Activated CD8-positive, alpha-beta memory T cell treated with anti-CD3 and anti-CD28 coated beads for 24 hours (primary cell): ENCODE results near the gene TRIM44.
"Not testable (repeated sequence)": the region's sequence is repeated elsewhere in the genome, so short reads cannot be mapped to it uniquely, and the experiment has no call there.

Source experiments
- DNase-seq: peaks from one replicate; pipeline ENCODE4 v3.0.0-alpha.2; 2020

The TRIM44 gene

DNA sequence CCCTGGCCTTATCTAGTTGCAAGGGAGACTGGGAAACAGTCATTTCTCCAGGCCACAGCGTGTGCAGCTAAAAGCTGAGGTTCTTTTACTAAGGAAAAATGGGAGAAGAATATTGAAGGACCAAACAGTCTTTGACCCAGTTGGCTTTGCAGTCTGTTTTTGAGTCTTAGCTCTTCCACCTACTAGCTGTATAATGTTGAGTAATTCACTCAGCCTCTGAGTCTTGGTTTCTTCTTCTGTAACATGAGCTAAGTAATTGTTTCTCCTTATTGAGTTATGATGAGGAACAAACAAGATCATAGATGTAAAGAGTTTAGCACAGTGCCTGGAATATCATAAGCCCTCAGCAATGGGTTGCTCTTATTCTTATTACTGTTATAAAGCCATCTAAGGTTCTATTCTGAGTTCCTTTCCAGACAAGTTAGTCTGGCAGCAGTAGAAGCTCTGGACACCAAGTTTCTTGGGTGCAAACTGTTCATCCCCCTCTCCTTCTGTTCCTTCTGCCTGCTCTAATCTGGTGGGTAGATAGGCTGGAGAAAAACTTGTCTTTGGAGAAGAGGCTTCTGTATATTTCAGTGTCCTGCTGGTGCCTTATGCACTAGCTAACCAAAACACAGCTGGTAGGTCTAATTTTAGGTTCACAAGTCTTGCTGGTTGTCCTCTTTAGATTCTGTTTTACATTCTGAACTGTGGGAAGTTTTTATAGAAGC, 13.5 kb downstream of the TRIM44 start:
- no peak for DNase-seq

DNA sequence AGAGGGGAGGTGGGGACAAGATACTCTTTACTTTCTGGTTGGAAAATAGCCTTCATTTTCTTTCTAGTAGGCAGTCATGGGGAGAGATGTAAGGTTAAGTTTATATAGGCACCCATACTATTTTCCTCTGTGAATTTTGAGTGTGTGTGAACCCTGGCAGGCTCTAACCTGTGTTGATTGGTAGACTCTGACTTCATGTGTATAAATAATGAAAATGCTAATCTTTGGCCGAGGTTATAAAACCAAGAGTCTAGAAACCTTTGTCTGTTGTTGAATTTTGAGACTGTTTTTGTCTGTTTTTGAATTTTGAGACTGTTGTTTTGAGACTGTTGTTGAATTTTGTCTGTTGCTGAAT, 14.0 kb downstream of the TRIM44 start:
- DNase-seq: no peak

DNA sequence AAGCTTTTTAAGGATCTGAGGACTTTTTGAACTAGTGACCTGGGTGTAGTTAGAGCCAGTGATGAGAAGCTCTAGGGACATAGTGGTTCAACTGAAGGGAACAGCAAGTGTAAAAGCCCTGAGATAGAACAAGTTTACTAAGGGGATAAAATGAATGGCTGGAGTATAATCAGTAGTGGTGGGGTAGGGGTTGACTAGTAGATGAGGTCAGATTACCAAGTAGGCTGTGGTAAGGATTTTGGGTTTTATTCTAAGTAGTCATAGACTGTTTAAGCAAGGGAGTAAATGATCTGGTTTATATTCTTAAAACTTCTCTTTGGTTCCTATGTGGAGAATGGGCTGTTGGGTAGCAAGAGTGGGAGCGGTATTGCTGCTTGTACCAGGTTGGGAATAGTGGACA, 15.3 kb downstream of the TRIM44 start:
- DNase-seq: no peak

DNA sequence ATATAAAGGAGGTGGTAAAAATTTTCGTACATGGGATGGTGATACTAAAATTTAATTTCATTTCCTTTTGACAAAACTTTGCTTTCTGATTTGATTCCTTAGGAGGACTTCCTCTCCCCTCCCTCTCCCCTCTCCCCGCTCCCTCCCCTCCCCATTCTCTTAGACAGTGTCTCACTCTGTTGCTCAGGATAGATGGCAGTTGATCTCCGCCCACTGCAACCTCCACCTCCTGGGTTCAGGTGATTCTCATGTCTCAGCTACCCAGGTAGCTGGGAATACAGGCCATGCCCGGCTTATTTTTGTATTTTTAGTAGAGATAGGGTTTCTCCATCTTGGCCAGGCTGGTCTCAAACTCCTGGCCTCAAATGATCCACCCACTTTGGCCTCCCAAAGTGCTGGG, 15.9 kb downstream of the TRIM44 start:
- DNase-seq: no peak

DNA sequence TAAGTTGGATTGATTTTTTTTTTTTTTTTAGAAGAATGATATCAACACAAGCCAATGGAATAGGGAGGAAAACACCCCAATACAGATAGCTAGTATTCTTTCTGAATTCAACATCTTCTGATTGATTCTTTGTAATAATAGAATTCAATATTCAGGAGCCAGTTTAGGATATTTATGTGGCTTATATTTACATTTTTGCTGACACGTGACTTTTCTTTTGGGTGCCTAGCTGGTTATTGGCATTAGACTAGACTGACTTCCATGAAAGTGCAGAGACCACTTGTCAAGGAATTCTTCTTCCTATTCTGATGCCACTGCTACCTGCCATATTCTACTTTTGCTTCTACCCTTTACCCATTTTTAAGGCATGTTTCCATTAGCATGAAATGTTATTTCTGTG, 16.4 kb downstream of the TRIM44 start:
- DNase-seq: no peak

DNA sequence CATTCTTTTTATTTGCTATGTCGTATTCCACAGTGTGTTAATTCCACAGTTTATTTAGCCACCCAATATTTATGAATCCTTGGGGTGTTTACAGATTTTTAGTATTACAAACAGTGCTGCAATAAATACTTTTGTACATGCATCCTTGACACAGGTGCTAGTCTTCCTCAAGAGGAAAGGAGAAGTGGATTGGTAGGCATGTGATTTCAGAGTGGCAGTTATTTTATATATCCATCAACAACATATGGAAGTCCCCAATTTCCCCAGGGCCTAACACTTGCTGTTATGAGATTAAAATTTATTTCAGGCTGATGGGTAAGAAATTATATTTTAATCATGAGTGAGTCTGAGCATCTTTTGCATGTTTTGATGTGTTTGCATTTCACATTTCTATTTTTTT, 17.9 kb downstream of the TRIM44 start:
- no peak for DNase-seq

DNA sequence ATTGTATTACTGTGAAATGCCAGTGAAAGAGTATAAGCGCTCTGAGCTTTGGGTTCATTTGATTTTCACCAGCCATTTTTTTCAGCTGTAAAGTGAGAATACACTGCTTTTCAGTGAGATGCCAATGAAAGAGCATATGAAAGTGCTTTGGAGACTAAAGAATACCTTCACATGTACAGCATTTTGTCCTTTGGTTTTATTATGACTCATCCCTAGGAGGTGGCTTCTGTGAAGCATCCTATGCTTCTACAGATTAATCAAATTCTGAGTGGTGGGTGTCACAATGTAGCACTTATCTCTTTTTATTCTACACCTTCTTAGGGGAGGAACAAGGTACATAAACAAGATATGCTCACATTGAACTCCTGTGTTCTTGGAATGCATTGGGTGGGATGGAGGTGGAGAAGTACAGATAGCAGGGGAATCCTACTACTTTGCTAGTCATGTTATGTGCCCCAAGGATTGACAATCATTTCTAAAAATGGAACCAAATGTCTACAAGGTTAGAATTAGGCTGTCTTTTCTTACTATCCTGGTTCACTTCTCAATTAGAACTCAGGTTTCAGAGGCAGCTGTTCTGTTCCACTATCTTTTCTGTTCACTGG, 18.7 kb downstream of the TRIM44 start:
- no peak for DNase-seq

DNA sequence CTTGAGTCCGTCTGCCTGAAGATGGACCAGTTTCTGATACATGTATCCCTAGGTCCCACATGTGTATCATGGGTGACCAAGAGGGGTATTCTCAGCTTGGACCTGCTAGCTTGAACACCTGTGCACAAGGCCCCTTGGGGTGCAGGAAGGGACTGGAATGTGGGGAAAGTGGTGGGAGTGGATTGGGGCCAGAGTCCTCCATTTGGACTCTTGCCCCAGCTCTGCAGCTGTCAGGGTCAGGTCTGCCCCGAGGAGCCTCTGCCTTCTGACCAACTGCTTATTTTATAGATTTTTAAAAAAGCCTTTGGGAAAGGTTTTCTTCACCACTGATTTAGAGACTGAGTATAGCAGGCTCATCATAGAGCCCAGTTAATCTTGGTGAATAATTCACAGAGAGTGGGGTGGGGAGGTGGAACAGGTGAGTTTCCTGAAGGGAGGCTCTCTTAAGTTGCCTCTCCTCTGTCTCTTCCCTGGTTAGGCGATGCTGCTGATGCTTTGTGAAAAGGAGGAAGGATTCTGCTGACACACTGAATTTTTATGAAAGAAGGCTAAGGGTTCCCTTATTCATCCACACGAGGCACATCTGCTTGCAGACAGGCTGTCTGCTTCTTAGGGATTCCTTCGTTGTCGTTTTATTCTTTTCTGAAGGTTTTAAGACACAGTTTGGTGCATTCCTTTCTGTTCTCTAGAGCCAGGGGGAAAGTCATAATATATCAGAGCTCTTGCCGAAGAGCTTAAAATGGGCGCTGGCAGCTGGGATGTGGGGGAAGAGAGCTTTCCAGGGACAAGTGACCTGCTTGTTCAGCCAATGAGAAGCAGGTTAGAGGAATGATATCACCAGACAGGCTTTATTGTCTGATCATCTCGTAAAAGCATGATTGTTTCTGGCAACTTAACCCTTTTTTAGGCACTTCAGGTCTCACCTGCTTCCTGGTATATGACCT, 19.9 kb downstream of the TRIM44 start:
- no peak for DNase-seq

DNA sequence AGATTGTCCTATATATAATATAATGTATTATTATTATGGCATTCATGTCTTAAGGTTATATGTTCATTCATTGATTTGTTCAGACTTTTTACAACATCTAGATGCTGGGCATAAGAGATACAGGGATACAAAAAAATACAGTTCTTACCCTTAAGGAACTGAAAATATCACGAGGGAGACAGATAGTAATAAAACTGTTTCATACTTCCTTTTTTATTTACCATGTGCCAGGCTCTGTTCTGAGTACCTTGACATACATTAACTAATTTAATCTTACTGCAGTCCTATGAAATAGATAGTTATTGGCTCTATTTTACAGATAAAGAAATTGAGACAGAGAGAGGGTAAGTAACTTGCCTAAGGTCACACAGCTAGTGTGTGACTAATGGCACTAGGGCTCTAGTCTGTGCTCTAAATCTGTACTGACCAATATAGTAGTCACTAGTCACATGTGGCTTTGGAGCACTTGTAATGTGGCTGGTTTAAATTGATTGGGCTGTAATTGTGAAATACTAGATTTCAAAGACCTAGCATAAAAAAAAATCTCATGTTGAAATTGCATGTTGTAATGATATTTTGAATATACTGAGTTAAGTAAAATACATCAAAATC, 21.3 kb downstream of the TRIM44 start:
- no peak for DNase-seq

DNA sequence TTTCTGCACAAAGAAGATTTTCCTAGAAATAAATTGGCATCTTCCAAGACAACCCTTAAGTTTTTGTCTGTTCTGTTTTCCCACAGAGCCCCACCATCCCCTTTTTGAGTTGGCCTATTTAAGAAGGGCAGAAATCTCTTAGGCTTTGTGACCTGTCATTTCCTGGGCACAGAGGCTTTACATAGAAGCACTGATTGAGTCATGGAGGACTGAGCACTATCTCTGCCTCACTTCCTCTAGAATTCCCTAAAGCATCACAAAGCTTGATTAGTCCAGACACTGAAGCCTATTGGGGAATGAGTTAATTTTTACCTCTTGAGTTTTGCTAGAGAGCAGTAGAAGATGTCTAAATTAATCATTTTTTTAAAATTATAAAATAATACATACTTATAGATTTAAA, 25.4 kb downstream of the TRIM44 start:
- DNase-seq: no peak

DNA sequence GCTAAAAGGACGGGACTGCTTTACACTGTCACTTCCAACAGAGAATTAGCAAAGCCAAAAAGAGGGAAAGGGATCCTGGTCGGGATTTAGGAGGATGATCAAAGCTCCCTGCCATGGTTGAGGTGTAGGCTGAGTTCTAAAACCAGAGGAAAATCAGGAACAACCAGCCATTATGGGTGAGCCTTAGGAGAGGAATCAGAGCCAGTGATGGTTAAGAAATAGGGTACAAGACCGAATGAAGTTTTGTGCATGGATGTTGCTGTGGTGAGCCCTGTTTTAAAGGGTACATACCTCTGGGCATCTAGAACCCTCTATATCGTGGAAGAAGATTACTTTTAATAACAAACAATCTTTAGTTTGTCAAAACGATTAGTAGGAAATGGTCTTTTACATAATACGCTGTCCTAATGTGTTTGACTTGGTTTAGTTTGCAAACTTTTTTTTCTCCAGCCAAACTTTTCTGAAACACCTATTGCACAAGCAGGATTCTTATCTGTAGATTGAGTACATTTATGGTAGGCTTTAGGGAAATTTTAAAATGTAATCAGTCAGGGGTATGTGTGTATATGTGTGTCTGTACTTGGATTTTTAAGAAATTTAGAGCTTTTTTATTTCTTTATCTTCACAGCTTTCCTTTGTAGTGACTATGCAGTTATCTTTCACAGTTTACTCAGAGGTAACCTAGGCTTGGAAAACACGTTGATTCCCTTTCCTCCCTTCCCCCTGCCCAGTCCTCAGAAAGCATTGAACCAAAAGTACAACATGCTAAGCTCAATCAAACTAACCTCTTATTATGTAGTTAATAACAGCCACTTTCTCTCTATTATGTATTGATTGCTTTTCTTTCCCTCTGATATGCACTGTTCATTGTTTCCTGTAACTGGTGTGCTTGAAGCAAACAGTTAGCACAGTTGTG, 26.8 kb downstream of the TRIM44 start:
- DNase-seq: no peak

DNA sequence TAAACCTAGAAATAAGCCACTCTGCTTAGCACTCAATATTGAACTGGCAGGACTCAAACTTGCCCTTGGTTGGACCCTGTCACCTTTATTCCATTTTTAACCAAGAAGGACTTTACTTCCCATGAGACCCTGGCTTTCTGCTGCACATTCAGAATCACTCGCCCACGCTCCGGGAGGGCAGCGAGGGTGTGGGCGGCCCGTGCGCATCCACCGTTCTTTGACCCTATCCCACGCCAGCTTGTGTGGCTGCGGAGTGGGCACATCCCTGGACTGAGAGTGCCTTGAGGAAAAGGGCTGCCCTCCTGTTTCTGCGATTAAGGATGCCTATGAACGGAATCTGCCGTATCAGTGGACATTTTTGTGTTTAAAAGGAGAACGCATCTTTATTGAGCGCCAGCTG, 39.6 kb downstream of the TRIM44 start:
- no peak for DNase-seq

DNA sequence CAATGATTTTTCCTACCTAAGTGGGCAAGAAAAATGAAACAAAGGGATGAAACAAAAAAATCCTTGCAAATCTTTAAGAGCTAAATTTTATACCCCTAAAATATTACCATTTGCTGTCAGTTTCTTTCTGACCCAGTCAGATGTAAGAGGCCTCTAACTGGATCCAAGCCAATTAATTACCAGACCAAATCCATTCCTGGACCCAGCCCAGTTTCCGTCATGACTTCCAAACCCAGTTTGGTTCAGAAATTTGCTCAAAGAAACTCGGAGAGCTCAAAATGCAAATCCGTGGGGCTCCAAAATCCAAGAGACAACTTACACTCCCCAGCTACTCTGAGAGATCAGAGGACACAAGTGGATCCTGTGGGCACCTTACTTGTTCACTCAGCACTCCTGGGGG, 46.8 kb downstream of the TRIM44 start:
- no peak for DNase-seq

DNA sequence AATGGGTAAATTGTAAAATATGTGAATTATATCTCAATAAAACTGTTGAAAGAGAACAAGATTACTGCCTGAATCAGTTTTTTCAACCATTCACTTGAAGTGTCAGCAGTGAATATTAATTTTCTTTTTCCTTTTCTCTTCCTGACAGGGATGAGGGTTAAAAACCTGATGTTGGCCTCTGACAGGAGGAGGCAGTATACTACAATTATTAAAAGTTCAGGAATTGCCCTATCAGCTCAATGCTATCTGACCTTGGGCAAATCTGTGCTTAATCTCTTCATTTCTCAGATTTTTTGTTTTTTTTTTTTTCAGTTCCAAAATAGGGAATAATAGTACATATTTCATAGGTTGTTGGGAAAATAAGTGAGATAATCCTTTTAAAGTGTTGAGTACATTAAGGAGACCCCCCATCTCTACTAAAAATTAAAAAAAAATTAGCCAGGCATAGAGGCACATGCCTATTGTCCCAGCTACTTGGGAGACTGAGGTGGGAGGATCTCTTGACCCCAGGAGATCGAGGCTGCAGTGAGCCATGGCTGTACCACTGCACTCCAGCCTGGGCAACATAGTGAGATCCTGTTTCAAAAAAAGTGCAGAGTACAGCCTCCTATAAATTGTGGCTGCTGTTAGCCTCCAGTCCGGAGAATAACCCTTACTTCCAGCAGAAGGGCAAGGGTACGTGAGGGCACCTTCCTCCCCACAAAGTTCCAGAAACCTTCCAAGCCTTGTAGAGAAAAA, 48.8 kb downstream of the TRIM44 start:
- no peak for DNase-seq

DNA sequence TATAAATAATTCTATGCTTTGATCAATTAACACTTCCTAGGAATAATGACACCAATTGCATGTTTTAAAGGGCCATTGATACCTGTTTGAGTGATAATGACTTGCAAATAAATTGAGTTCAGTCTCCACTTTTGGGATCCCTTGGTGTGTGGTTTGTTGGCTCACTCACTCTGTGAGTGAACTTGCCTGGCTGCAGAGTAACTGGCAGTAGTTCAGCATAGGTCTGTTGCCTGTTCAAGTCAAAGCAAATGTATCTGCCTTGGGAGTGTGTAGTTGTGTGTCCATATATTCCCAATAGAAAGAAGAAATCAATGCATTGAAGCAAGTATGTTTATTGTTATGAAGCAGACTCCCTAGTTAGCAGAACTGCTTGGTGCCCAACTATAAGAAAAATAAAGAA, 49.3 kb downstream of the TRIM44 start:
- DNase-seq: no peak

DNA sequence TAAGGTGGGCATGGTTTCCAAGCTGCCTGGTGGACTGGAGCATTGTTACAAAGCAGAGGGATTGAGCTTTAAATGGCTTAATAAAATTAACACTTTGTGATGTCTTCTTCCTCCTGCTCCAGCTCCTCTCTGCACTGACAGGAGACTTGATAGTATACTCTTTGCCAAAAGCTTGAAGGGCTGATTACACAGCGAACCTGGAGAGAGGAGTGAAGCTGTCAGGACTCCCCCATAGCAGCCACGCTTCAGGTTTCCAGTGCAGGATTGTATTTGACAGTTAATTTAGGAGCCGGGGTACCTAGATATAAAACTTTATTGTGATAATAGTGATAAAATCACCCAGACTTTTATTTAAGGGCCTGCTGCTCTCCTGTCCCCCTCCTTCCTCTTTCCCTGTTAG, 50.0 kb downstream of the TRIM44 start:
- DNase-seq: no peak

DNA sequence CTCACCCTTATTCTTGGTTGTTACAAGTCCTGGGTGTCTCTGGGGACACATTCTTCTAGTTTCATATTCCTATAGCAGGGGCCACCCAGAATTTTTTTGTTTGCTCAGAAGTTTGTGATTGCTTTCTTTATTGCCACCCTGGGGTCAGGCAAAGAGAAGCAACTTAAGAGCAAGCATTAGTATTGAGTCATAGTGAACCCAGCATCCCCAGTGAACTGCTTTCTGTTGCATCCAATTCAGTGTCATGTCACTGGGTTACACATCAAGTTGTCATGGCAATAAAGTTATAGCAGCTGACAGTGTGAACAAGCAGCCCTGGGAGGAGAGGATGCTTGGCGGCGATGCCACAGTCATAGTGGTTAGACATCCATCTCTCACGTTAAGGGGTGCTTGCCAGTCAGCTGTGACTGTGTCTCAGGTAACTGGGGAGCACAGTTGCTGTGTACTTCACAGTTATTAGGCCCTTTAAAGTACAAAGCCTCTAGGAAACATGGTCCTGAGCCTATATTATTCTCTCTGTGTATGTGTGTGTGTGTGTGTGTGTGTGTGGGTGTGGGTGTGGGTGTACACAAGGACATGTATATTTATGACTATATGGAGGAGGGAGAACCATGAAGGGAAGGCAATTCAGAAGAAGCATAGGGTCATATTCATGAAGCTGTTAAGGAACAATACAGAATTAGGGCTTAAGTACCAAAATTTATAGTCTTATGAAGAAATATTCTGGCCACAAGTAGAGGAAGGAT, 52.5 kb downstream of the TRIM44 start:
- DNase-seq: no peak

DNA sequence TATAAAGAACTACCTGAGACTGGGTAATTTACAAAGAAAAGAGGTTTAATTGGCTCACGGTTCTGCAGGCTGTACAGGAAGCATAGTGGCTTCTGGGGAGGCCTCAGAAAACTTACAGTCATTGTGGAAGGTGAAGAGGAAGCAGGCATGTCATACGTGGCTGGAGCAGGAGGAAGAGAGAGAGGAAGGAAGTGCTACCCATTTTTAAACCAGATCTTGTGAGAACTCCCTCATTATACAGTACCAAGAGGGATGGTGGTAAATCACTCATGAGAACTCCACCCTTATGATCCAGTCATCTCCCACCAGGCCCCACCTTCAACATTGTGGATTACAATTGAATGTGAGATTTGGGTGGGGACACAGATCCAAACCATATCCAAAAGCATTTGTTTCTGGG, 53.1 kb downstream of the TRIM44 start:
- not testable (repeated sequence) for DNase-seq

DNA sequence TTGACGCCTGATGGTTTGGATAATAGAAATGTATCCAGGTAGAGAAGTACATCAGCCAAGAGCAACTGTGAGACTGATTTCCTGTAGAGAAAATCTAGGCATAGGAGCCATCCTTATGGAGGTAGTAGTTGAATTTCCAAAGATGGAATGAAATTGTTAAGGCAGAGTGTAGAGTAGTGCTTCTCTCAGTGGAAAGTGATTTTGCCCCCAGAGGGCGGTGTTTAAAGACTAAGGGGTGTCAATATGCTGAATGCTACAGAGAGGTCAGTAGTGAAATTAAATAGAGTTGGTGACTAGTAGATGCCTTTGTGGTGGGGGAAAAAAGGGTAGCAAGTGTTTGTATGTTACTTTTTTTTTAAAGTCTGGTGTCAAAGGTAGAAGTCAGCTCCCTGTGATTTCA, 54.5 kb downstream of the TRIM44 start:
- DNase-seq: no peak

DNA sequence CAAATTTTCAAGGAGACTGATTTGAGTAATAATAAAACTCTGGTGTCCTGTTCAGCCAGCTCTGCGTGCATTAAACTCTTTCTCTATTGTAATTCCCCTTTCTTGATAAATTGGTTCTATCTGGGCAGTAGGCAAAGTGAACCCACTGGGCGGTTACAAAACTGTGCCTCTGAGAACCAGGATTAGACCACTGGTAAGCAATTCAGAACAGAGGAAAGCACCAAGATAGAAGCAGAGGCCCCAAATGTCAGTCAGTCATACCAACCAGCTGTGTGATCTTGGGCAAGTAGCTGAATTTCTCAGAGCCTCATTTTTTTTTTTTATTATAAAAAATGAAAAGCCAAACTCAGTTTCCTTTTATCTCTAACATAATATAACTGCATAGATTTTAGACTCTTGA, 54.9 kb downstream of the TRIM44 start:
- DNase-seq: no peak
